Skeletal muscle satellite cell (primary cell): ENCODE data around the gene CD22.

ENCODE experiments used
- H3K27me3 ChIP-seq: 2 replicates; pipeline ENCODE4 v1.7.0; 2013; ENCODE audit warnings: low read length; ENCODE audit not compliant: control insufficient read depth, insufficient read depth
- H3K36me3 ChIP-seq: 2 replicates; pipeline ENCODE4 v1.7.0; 2013; ENCODE audit warnings: mild to moderate bottlenecking, control low read depth, low read length; ENCODE audit not compliant: insufficient read depth
- H3K4me1 ChIP-seq: 2 replicates; pipeline ENCODE4 v1.7.0; 2013; ENCODE audit warnings: low read length; ENCODE audit not compliant: control insufficient read depth, insufficient read depth
- H3K4me2 ChIP-seq: 2 replicates; pipeline ENCODE4 v1.7.0; 2013; ENCODE audit warnings: mild to moderate bottlenecking, low read length
- H3K4me3 ChIP-seq: 2 replicates; pipeline ENCODE4 v1.7.0; 2013; ENCODE audit warnings: low read length
- H3K9ac ChIP-seq: 2 replicates; pipeline ENCODE4 v1.7.0; 2013; ENCODE audit warnings: mild to moderate bottlenecking, low read depth, low read length, moderate library complexity
- H3K9me3 ChIP-seq: replicated peaks from 2 replicates; pipeline ENCODE4 v1.7.0; 2013; ENCODE audit warnings: mild to moderate bottlenecking, control low read depth, low read length

CD22 gene

DNA sequence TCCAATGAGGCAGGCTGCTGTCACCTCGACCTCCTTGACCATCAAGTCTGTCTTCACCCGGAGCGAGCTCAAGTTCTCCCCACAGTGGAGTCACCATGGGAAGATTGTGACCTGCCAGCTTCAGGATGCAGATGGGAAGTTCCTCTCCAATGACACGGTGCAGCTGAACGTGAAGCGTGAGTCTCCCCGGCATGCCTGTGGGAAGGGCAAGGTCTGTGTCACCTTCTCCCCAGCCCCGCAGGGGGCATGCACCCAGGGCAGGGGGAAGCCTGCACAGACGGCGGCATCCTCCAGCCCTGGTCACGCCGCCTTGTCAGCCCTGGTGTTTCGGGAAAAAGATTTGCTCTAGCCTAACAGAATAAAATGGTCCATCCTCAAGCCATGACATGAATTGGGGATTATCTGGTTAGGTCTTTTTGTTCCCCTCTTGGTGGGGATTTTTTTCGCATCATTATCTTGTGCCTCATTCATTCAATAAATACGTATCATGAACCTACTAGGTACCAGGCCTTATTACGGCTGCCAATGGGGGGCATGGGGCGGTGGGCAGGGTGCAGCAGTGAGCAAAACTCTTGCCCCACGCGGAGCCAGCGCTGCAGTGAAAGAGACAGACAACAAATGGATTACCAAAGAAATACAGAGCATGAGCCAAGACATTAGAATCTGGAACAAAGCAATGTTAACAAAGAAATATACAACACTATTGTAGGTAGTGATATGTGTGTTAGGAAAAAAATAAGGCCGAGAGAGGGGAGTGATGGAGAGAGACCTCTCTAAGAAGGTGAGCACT lies 7.4 kb downstream of the CD22 start:
- Histone ChIP-seq H3K27me3 (peaks cover 32% of the 10 kb centered on the region), H3K9ac (no peak overlapping the region), H3K9me3 (no peaks in the 10 kb centered on the region), H3K4me3 (no peak overlapping the region), H3K4me1 (no peaks in the 10 kb centered on the region), H3K36me3 (no peaks in the 10 kb centered on the region), H3K4me2 (no peak overlapping the region)

DNA sequence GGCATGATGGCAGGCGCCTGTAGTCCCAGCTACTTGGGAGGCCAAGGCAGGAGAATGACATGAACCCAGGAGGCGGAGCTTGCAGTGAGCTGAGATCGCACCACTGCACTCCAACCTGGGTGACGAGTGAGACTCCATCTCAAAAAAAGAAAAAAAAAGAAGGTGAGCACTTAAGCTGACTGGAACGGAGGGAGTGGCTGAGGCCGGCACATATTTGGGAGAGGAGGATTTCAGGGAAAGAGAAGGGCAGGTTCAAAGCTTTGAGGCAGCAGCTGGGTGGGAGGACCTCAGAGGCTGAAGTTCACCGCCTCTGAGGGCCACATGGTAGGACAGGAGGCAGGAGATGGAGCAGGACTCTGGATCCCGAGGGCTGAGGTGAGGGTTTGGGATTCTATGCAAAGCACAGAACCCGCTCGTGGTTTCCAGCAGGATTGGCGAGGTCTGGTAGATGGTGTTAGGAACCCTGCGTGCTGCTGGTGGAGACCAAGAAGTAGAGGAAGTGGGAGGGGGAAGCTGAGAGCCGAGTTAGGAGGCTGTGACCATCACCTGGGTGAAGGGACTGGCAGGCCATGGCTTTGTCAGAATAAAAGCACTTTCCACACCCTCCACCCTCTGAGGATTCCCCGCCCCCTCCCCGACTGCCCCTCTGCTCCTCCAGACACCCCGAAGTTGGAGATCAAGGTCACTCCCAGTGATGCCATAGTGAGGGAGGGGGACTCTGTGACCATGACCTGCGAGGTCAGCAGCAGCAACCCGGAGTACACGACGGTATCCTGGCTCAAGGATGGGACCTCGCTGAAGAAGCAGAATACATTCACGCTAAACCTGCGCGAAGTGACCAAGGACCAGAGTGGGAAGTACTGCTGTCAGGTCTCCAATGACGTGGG lies 8.4 kb downstream of the CD22 start:
- Histone ChIP-seq H3K27me3 (peaks cover 27% of the 10 kb centered on the region), H3K4me2 (no peak overlapping the region), H3K4me1 (no peaks in the 10 kb centered on the region), H3K9me3 (no peaks in the 10 kb centered on the region), H3K36me3 (no peaks in the 10 kb centered on the region), H3K4me3 (no peak overlapping the region), H3K9ac (no peak overlapping the region)

DNA sequence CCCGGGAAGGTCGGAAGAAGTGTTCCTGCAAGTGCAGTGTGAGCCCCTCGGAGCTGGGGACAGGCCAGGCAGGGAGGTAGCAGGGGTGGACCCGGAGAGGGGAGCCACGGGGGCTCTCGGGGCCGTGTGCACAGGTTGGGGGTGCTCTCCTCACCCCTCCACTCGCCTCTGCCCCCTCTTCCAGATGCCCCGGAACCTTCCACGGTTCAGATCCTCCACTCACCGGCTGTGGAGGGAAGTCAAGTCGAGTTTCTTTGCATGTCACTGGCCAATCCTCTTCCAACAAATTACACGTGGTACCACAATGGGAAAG lies 9.0 kb downstream of the CD22 start:
- H3K4me2 ChIP-seq = no peak overlapping the region
- H3K4me3 ChIP-seq = no peak overlapping the region
- H3K36me3 ChIP-seq = no peaks in the 10 kb centered on the region
- peaks cover 22% of the 10 kb centered on the region for H3K27me3 ChIP-seq
- H3K9ac ChIP-seq = no peak overlapping the region
- no peaks in the 10 kb centered on the region for H3K9me3 ChIP-seq
- H3K4me1 ChIP-seq = no peaks in the 10 kb centered on the region

DNA sequence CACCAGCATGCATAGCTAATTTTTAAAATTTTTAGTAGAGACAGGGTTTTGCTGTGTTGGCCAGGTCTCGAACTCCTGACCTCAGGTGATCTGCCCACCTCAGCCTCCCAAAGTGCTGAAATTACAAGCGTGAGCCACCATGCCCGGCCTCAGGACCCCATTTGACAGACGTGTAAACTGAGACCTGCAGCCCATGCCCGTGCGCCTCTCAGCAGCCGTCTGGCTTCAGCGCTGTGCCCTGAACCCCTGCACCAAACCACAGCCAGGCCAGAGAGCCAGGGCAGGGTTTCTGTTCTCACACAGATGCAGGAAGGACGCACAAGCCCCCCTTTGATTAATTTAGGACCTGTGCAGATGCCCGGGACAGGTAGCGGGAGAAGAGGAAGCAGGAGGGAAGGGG lies 11.4 kb downstream of the CD22 start:
- no peak overlapping the region for H3K9ac ChIP-seq
- no peaks in the 10 kb centered on the region for H3K36me3 ChIP-seq
- peaks cover 14% of the 10 kb centered on the region for H3K27me3 ChIP-seq
- H3K4me3 ChIP-seq = no peak overlapping the region
- H3K4me1 ChIP-seq = no peaks in the 10 kb centered on the region
- no peak overlapping the region for H3K4me2 ChIP-seq
- no peaks in the 10 kb centered on the region for H3K9me3 ChIP-seq

DNA sequence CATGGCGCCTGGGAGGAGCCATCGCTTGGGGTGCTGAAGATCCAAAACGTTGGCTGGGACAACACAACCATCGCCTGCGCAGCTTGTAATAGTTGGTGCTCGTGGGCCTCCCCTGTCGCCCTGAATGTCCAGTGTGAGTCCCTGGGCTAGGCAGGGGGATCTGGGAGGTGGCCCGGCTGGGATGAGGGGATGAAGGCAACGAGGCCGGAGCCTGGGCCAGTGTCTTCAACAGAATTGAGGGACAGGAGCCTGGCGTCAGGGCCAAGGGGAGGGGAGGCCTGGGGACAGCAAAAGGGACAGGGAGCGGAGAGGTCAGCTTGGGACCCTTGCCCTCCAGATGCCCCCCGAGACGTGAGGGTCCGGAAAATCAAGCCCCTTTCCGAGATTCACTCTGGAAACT lies 12.0 kb downstream of the CD22 start:
- Histone ChIP-seq H3K36me3 (no peaks in the 10 kb centered on the region), H3K9ac (no peak overlapping the region), H3K9me3 (no peaks in the 10 kb centered on the region), H3K4me1 (no peaks in the 10 kb centered on the region), H3K4me3 (no peak overlapping the region), H3K4me2 (no peak overlapping the region), H3K27me3 (peaks cover 17% of the 10 kb centered on the region)

DNA sequence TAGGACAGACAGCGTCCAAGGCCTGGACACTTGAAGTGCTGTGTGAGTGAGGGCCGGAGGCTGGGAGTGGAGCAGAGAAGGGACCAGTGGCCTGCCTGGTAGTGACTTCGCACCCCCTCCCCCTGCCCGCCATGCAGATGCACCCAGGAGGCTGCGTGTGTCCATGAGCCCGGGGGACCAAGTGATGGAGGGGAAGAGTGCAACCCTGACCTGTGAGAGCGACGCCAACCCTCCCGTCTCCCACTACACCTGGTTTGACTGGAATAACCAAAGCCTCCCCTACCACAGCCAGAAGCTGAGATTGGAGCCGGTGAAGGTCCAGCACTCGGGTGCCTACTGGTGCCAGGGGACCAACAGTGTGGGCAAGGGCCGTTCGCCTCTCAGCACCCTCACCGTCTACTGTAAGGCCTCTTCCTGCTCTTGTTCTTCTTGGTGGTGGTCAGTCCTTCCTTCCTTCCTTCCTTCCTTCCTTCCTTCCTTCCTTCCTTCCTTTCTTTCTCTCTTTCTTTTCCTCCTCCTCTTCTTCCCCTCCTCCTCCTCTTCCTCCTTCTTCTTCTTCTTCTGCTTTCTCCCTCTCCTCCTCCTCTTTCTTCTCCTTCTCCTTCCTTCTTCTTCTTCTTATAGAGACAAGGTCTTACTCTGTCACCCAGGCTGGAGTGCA lies 12.7 kb downstream of the CD22 start:
- no peaks in the 10 kb centered on the region for H3K4me1 ChIP-seq
- H3K9me3 ChIP-seq = no peaks in the 10 kb centered on the region

DNA sequence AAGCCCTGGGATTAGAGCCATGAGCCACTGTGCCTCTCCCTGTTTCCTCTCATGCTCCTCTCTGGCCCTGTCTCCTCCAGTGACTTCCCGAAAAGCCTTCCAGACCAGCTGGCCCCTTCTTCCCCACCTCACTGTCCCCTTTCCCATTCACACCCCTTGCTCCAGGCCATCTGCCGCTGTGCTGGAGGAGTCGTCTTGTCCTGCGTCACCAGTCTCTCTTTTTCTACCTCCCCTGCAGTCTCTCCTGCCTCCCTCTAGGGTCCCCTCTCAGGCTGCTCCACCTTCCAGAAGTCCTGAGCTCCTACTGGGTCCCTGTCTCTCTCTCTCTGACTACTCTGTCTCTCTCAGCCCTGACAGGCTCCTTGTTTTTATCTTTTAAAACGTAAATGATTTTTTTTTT lies 13.4 kb downstream of the CD22 start:
- Histone ChIP-seq H3K9ac (no peak overlapping the region), H3K4me1 (no peaks in the 10 kb centered on the region), H3K36me3 (no peaks in the 10 kb centered on the region), H3K27me3 (peaks cover 27% of the 10 kb centered on the region), H3K9me3 (no peaks in the 10 kb centered on the region), H3K4me2 (no peak overlapping the region), H3K4me3 (no peak overlapping the region)

More for the DNA sequence above, 12.7 kb downstream of the CD22 start:
- Histone ChIP-seq H3K9ac (no peak overlapping the region), H3K4me2 (no peak overlapping the region), H3K4me3 (no peak overlapping the region), H3K27me3 (peaks cover 24% of the 10 kb centered on the region), H3K36me3 (no peaks in the 10 kb centered on the region)

DNA sequence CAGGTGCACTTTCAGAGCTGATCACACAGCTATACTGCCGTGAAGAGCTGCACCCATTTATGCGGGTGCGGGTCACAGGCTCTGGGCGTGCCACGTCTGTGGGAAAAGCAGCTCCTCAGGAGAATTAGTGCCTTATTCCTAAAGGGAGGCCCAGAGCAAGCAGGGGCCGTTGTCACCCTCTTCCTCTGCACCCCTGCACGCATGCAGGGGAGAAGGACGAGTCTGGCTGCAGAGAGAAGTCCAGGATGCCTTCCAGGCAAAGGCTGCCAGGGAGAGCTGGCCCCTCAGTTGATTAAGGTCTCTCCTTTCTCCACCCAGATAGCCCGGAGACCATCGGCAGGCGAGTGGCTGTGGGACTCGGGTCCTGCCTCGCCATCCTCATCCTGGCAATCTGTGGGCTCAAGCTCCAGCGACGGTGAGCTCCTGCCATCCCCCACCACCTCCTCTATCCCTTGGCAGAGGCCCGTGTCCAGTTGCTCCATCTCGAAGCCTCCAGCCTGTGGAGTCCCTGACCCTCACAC lies 15.6 kb downstream of the CD22 start:
- Histone ChIP-seq H3K4me1 (no peaks in the 10 kb centered on the region), H3K4me3 (no peak overlapping the region), H3K36me3 (no peaks in the 10 kb centered on the region), H3K4me2 (no peak overlapping the region), H3K9me3 (no peaks in the 10 kb centered on the region), H3K9ac (no peak overlapping the region), H3K27me3 (peaks cover 39% of the 10 kb centered on the region)

DNA sequence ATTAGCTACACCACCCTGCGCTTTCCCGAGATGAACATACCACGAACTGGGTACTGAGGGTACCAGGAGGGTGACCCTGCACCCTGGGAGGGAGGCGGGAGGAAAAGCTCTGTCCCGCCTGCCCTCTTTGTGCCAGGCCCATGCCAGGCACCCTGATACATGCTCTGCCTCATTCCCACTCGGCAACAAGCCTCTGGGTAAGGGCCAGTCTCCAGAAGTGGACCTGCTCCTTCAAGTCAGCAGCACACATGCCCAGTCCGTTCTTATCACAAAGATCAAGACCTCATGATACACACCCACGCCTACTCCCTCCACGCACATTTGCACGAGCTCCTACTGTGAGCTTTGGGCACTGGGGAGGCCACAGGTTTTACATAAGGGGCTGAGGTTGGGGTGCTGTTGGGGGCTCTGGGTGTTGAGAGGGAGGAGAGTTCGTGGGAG lies 16.7 kb downstream of the CD22 start:
- peaks cover 41% of the 10 kb centered on the region for H3K27me3 ChIP-seq
- H3K9me3 ChIP-seq = no peaks in the 10 kb centered on the region
- no peak overlapping the region for H3K4me3 ChIP-seq
- no peaks in the 10 kb centered on the region for H3K4me1 ChIP-seq
- H3K9ac ChIP-seq = no peak overlapping the region
- no peak overlapping the region for H3K4me2 ChIP-seq
- H3K36me3 ChIP-seq = no peaks in the 10 kb centered on the region

DNA sequence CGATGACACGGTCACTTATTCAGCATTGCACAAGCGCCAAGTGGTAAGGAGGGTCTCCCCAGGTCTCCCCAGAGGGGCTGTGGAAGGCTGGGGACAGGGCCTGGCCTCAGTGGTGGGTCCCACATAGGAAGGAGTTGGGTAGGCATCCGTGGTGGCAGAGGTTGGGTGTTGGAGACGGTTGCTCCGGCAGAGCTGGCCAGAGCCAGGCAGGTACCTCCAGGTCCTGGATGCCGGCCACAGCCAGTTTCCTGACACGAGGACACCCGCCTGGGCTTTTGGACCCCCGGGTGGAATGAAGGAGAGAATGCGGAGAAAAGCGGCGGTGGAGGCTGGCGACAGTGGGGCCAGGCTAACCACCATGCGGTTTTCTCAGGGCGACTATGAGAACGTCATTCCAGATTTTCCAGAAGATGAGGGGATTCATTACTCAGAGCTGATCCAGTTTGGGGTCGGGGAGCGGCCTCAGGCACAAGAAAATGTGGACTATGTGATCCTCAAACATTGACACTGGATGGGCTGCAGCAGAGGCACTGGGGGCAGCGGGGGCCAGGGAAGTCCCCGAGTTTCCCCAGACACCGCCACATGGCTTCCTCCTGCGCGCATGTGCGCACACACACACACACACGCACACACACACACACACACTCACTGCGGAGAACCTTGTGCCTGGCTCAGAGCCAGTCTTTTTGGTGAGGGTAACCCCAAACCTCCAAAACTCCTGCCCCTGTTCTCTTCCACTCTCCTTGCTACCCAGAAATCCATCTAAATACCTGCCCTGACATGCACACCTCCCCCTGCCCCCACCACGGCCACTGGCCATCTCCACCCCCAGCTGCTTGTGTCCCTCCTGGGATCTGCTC lies 17.4 kb downstream of the CD22 start:
- Histone ChIP-seq H3K4me3 (no peak overlapping the region), H3K4me1 (no peaks in the 10 kb centered on the region), H3K27me3 (peaks cover 41% of the 10 kb centered on the region), H3K9me3 (no peaks in the 10 kb centered on the region), H3K4me2 (no peak overlapping the region), H3K36me3 (no peaks in the 10 kb centered on the region), H3K9ac (no peak overlapping the region)
